ENCODE measurements around the gene COL1A2. TPM values are rescaled to one million over a fixed set of nuclear protein-coding genes. Genes with fewer than 3 reads are reported as not detected.

Gene COL1A2
- total and polyA plus RNA-seq, 2 of the 8 experiments (the other 6 are each of a cell fraction or from before 2014, with no cell fraction given): 45.2 to 87.2 TPM

- Histone ChIP-seq H2BK12ac (ENCODE audit: low read depth, low read length) (no peak overlapping the region), H3K4ac (replicated peaks; ENCODE audit: insufficient read length, low read depth, low read length) (no peak overlapping the region), H4K91ac (replicated peaks; ENCODE audit: insufficient read length, low read length) (no peak overlapping the region), H3K23me2 (ENCODE audit: low read depth, low read length) (no peaks in the 10 kb centered on the region), H2BK15ac (ENCODE audit: low read length) (no peak overlapping the region), H3K4me3 (ENCODE audit: extremely low read depth in 1 of 4, insufficient read depth in 2 of 4, low read depth in 3 of 4, low read length in 4 of 4) (no peak overlapping the region), H3K18ac (ENCODE audit: extremely low read depth, low read length) (no peak overlapping the region), H4K5ac (ENCODE audit: insufficient read length, low read depth, low read length) (no peak overlapping the region), H3K4me2 (ENCODE audit: insufficient read depth in 1 of 2, low read depth in 2 of 2, low read length in 2 of 2) (no peak overlapping the region), H2AFZ (ENCODE audit: low read length) (no peak overlapping the region), H2AK5ac (ENCODE audit: low read depth, low read length) (no peak overlapping the region), H3K9me3 (ENCODE audit: insufficient read depth in 2 of 2, low read depth in 1 of 2, low read length in 1 of 2) (no peaks in the 10 kb centered on the region), H3K23ac (ENCODE audit: insufficient read length) (no peak overlapping the region), H3K4me1 (replicated peaks in 1 of 4; ENCODE audit: control insufficient read depth in 3 of 4, insufficient read depth in 4 of 4, low read length in 3 of 4) (peaks cover 0 to 5% (median 0%) of the 10 kb centered on the region in 4 experiments; a peak in 1 of 7 replicates), H3K9ac (replicated peaks in 1 of 4; ENCODE audit: extremely low read depth in 1 of 4, low read depth in 3 of 4, low read length in 3 of 4) (no peak overlapping the region), H3K36me3 (ENCODE audit: control insufficient read depth in 2 of 4, insufficient read depth in 4 of 4, low read length in 3 of 4) (peaks cover 29 to 93% (median 74%) of the 10 kb centered on the region in 4 experiments), H2BK5ac (ENCODE audit: low read depth, low read length) (no peak overlapping the region), H3K27me3 (replicated peaks in 1 of 4; ENCODE audit: control insufficient read depth in 3 of 4, extremely low read depth in 1 of 4, insufficient read depth in 3 of 4, low read length in 3 of 4) (no peaks in the 10 kb centered on the region), H3K56ac (replicated peaks; ENCODE audit: insufficient read length, low read depth, low read length) (no peak overlapping the region), H3K14ac (ENCODE audit: insufficient read length) (no peak overlapping the region), H3K79me2 (ENCODE audit: control insufficient read depth in 1 of 2, insufficient read depth in 2 of 2, low read length in 2 of 2) (no peaks in the 10 kb centered on the region), H4K8ac (ENCODE audit: extremely low read depth, insufficient read depth, low read length) (no peak overlapping the region), H3K27ac (ENCODE audit: low read depth, low read length) (no peak overlapping the region), H4K20me1 (replicated peaks in 1 of 2; ENCODE audit: control insufficient read depth in 1 of 2, insufficient read depth in 2 of 2, low read length in 2 of 2) (no peaks in the 10 kb centered on the region), H2BK20ac (ENCODE audit: low read length) (no peak overlapping the region), H3K79me1 (ENCODE audit: low read depth, low read length) (no peaks in the 10 kb centered on the region), H2BK120ac (replicated peaks; ENCODE audit: low read depth, low read length) (no peak overlapping the region)
- FAIRE-seq (no peak), DNase-seq (ENCODE audit: low read depth in 1 of 2, low spot score in 2 of 2) (no peak)
- CTCF ChIA-PET (ENCODE audit: partially characterized antibody): interaction anchor here (2.2 kb wide), 1 partner anchor 19 kb away, joined by 8 read pairs; no protein-coding TSS in a partner anchor
- no peak for TF ChIP-seq SIN3A (conservative IDR thresholded peaks at IDR 0.05 in 1 of 2, IDR thresholded peaks at IDR 0.05 in 1 of 2; ENCODE audit: low read depth in 1 of 2, low read length in 2 of 2)
- TF ChIP-seq ATF3 (IDR thresholded peaks at IDR 0.05; ENCODE audit: insufficient read depth, low read depth, low read length): no peak
- TF ChIP-seq HDAC6 (IDR thresholded peaks at IDR 0.05; ENCODE audit: low read depth, low read length): no peak
- no peak for TF ChIP-seq TBP (IDR thresholded peaks at IDR 0.05; ENCODE audit: low read depth, low read length)
- no peak for TF ChIP-seq RNF2 (IDR thresholded peaks at IDR 0.05; ENCODE audit: borderline replicate concordance, low read depth, low read length, missing control alignments, poor library complexity, severe bottlenecking)
- no peak for TF ChIP-seq GTF2F1 (IDR thresholded peaks at IDR 0.05; ENCODE audit: borderline replicate concordance, low read depth, low read length)
- no peak for TF ChIP-seq SP1 (IDR thresholded peaks at IDR 0.05; ENCODE audit: low read depth, low read length)
- WGBS, 2 experiments (ENCODE audit: extremely low coverage in 1 of 2, insufficient coverage in 1 of 2, insufficient read length in 1 of 2, insufficient replicate concordance in 2 of 2, low coverage in 1 of 2, low lambda C conversion rate in 2 of 2, missing lambda C conversion rate in 1 of 2): 82% methylated on average over 2 of the region's 2 CpGs; no CpG with 5 or more reads in 1 of the 2 experiments
- POLR2A ChIA-PET (ENCODE audit: partially characterized antibody): no interaction called here
These were observed 19.8 kb downstream of the COL1A2 start for GRCh38 chr7:94414481-94414880.
